Islet precursor cell (in vitro differentiated cells): Measurements from ENCODE around the gene LFNG.
"Not testable (repeated sequence)": the region's sequence is repeated elsewhere in the genome, so short reads cannot be mapped to it uniquely, and the experiment has no call there.

Experiments used
- DNase-seq: peaks from one replicate; pipeline ENCODE4 v3.0.0-alpha.2; 2018

LFNG gene

GRCh38 chr7:2553831-2554581 is 34.4 kb downstream of the LFNG start:
- peak; percentile 55 for DNase-seq

GRCh38 chr7:2554661-2555111 is 35.1 kb downstream of the LFNG start:
- DNase-seq: peak; percentile 60

- peak; percentile 99 for DNase-seq
Measured at GRCh38 chr7:2555121-2556052, 35.8 kb downstream of the LFNG start, which contains the start of gene BRAT1. Gene BRAT1 (minus strand): TSS chr7:2555524. CDS start chr7:2554431, 1,093 bp downstream.

GRCh38 chr7:2558629-2559282 is 39.2 kb downstream of the LFNG start, which contains the start of gene IQCE:
Gene IQCE (plus strand): TSS chr7:2558979. CDS start chr7:2559182, 203 bp downstream.
- peak; percentile 97 for DNase-seq

- no peak for DNase-seq
Measured at GRCh38 chr7:2559283-2559950, 39.8 kb downstream of the LFNG start.

- not testable (repeated sequence) for DNase-seq
Measured at GRCh38 chr7:2563955-2564354, 44.4 kb downstream of the LFNG start.

- DNase-seq: peak; percentile 25
Measured at GRCh38 chr7:2564970-2565540, 45.5 kb downstream of the LFNG start.

- DNase-seq: no peak
Measured at GRCh38 chr7:2566348-2566889, 46.8 kb downstream of the LFNG start.

GRCh38 chr7:2566890-2567678 is 47.5 kb downstream of the LFNG start:
- DNase-seq: no peak

GRCh38 chr7:2567679-2568278 is 48.2 kb downstream of the LFNG start:
- peak; percentile 70 for DNase-seq

- DNase-seq: no peak
Measured at GRCh38 chr7:2568521-2569223, 49.1 kb downstream of the LFNG start.

GRCh38 chr7:2569421-2569820 is 49.8 kb downstream of the LFNG start:
- no peak for DNase-seq

GRCh38 chr7:2570021-2570420 is 50.4 kb downstream of the LFNG start:
- no peak for DNase-seq

- DNase-seq: peak; percentile 52
Measured at GRCh38 chr7:2571409-2571808, 51.8 kb downstream of the LFNG start.

GRCh38 chr7:2572101-2572842 is 52.7 kb downstream of the LFNG start:
- peak; percentile 83 for DNase-seq

- DNase-seq: peak; percentile 15
Measured at GRCh38 chr7:2573761-2574160, 54.2 kb downstream of the LFNG start.

GRCh38 chr7:2575046-2575732 is 55.6 kb downstream of the LFNG start:
- peak; percentile 33 for DNase-seq

GRCh38 chr7:2575733-2576340 is 56.3 kb downstream of the LFNG start:
- DNase-seq: no peak
